Measurements from ENCODE around the gene ATRIP. TPM values are rescaled to one million over a fixed set of nuclear protein-coding genes. Genes with fewer than 3 reads are reported as not detected.

Gene ATRIP
- total RNA-seq, 1 experiment from 2014 or later, result 16.1 TPM

DNA sequence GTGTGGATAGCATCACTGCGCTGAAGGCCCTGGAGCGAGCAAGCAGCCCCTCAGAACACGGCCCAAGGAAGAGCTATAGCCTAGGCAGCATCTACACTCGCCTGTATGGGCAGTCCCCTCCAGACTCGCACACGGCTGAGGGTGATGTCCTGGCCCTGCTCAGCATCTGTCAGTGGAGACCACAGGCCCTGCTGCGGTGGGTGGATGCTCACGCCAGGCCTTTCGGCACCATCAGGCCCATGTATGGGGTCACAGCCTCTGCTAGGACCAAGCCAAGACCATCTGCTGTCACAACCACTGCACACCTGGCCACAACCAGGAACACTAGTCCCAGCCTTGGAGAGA, 20.5 kb downstream of the ATRIP start:
- Histone ChIP-seq H3K27me3 (ENCODE audit: low read length) (no peaks in the 10 kb centered on the region), H2AFZ (ENCODE audit: low read length) (no peak overlapping the region), H3K9ac (ENCODE audit: low read length) (peak overlapping the region; percentile 96), H3K27ac (ENCODE audit: low read length) (peak overlapping the region; percentile 99), H3K36me3 (ENCODE audit: low read depth, low read length) (peaks cover 13% of the 10 kb centered on the region; the same call in 1 of the 2 replicates), H4K20me1 (ENCODE audit: low read length) (no peaks in the 10 kb centered on the region), H3K9me3 (ENCODE audit: low read length) (no peaks in the 10 kb centered on the region), H3K4me1 (ENCODE audit: insufficient read depth, low read length) (peaks cover 37% of the 10 kb centered on the region), H3K4me3 (ENCODE audit: low read length) (peak overlapping the region; percentile 51; the same call in 1 of the 2 replicates), H3F3A (ENCODE audit: low read length, unreplicated experiment) (no peaks in the 10 kb centered on the region), H3K4me2 (ENCODE audit: low read length) (peak overlapping the region; percentile 80), H3K9me2 (replicated peaks; ENCODE audit: low read length) (no peaks in the 10 kb centered on the region), H3K79me2 (ENCODE audit: low read length) (peaks cover 60% of the 10 kb centered on the region)
- intact Hi-C loops (cut with micrococcal nuclease), result no loop called here
- CTCF ChIA-PET, result interaction anchor here (0.6 kb wide), 1 partner anchor 21 kb away, joined by 3 read pairs; no protein-coding TSS in a partner anchor
- no peak for DNase-seq
- no peak for ATAC-seq
- no peak for TF ChIP-seq EZH2phosphoT487 (IDR thresholded peaks at IDR 0.05; ENCODE audit: borderline replicate concordance, low read length)
- TF ChIP-seq, protein P1, sequence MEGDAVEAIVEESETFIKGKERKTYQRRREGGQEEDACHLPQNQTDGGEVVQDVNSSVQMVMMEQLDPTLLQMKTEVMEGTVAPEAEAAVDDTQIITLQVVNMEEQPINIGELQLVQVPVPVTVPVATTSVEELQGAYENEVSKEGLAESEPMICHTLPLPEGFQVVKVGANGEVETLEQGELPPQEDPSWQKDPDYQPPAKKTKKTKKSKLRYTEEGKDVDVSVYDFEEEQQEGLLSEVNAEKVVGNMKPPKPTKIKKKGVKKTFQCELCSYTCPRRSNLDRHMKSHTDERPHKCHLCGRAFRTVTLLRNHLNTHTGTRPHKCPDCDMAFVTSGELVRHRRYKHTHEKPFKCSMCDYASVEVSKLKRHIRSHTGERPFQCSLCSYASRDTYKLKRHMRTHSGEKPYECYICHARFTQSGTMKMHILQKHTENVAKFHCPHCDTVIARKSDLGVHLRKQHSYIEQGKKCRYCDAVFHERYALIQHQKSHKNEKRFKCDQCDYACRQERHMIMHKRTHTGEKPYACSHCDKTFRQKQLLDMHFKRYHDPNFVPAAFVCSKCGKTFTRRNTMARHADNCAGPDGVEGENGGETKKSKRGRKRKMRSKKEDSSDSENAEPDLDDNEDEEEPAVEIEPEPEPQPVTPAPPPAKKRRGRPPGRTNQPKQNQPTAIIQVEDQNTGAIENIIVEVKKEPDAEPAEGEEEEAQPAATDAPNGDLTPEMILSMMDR (conservative IDR thresholded peaks at IDR 0.05; ENCODE audit: low read depth, low read length), result no peak
- no peak for TF ChIP-seq EZH2 (IDR thresholded peaks at IDR 0.05; ENCODE audit: low read length, unreplicated experiment)
- POLR2A ChIA-PET (ENCODE audit: unreplicated experiment), result no interaction called here
- BruUV-seq (replicated peaks), result no TSS peak

DNA sequence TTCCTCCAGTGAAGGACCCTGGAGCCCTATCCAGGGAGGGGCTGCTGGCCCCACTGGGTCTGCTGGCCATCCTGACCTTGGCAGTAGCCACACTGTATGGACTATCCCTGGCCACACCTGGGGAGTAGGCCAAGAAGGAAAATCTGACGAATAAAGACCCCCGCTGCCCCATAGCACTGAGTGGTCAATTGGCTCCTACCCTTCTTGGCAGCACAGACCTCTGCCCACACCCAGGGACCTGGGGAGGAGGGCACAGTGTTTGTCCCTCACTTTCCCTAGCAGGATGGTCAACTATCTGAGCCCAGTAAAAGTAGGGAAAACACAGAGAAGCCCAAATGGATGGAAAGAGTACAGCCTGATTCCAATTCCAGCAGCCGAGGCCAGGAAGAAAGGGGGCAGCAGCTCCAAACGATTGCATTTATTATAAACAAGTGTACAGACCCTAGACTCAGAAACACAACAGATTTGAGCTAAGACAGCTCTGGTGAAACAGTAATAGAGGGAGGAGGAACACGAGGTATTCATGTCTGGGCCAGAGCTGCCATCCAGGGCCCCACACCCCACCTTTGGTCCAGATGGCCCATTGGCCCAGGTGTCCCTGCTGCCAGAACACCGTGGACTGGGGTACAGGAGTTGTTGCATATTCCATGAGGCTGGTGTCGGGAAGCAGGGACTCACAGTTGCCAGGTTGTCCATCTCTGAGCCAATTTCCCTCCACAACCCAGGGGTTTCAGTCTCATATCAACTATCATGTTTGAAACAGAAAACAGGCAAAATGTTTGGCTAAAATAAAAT, 21.1 kb downstream of the ATRIP start:
- TF ChIP-seq EZH2phosphoT487 (IDR thresholded peaks at IDR 0.05; ENCODE audit: borderline replicate concordance, low read length) (no peak), EZH2 (IDR thresholded peaks at IDR 0.05; ENCODE audit: low read length, unreplicated experiment) (no peak)
- no peaks in the 10 kb centered on the region for H4K20me1 ChIP-seq (ENCODE audit: low read length)
- H3K27me3 ChIP-seq (ENCODE audit: low read length), result no peaks in the 10 kb centered on the region
- H3K4me3 ChIP-seq (ENCODE audit: low read length), result no peak overlapping the region
- no peak overlapping the region for H3K27ac ChIP-seq (ENCODE audit: low read length)
- H3K9me3 ChIP-seq (ENCODE audit: low read length), result no peaks in the 10 kb centered on the region
- BruUV-seq (replicated peaks), result no TSS peak
- no peak overlapping the region for H2AFZ ChIP-seq (ENCODE audit: low read length)
- no peaks in the 10 kb centered on the region for H3K9me2 ChIP-seq (replicated peaks; ENCODE audit: low read length)
- H3K4me1 ChIP-seq (ENCODE audit: insufficient read depth, low read length), result peaks cover 43% of the 10 kb centered on the region
- ATAC-seq (no peak), DNase-seq (no peak)
- peaks cover 66% of the 10 kb centered on the region for H3K79me2 ChIP-seq (ENCODE audit: low read length)
- CTCF ChIA-PET, result interaction anchor here (0.6 kb wide), 1 partner anchor 20 kb away, joined by 3 read pairs; no protein-coding TSS in a partner anchor
- peaks cover 13% of the 10 kb centered on the region; the same call in 1 of the 2 replicates for H3K36me3 ChIP-seq (ENCODE audit: low read depth, low read length)
- H3K9ac ChIP-seq (ENCODE audit: low read length), result no peak overlapping the region
- intact Hi-C loops (cut with micrococcal nuclease), result no loop called here
- no peaks in the 10 kb centered on the region for H3F3A ChIP-seq (ENCODE audit: low read length, unreplicated experiment)
- POLR2A ChIA-PET (ENCODE audit: unreplicated experiment), result no interaction called here
- H3K4me2 ChIP-seq (ENCODE audit: low read length), result peak overlapping the region; percentile 80; the same call in 1 of the 2 replicates

DNA sequence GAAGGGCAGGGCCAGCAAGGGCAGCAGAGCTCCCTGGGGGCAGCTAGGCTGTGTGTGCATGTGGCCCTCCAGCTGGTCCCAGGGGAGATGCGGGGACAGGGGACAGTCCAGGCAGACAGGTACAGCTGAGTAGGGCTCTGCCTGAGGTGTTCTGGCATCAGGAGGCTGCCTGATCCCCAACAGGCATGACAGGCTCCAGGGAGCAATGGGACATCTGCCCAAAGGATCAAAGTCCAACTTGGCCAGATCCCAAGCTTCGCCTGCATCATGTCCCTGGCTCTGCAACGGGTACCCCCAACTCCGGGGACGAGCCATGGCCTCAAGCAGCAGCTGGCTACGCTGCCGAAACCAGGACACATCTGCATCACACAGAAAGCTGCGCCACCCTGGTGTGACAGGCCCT, 21.8 kb downstream of the ATRIP start:
- H3K27me3 ChIP-seq (ENCODE audit: low read length), result no peaks in the 10 kb centered on the region
- ChIA-PET POLR2A (ENCODE audit: unreplicated experiment) (no interaction called here), CTCF (no interaction called here)
- H3K4me3 ChIP-seq (ENCODE audit: low read length), result no peak overlapping the region
- DNase-seq, result no peak
- BruUV-seq (replicated peaks), result TSS peak; percentile 1
- no peak overlapping the region for H3K27ac ChIP-seq (ENCODE audit: low read length)
- no peaks in the 10 kb centered on the region for H4K20me1 ChIP-seq (ENCODE audit: low read length)
- H3K4me2 ChIP-seq (ENCODE audit: low read length), result no peak overlapping the region
- H3K4me1 ChIP-seq (ENCODE audit: insufficient read depth, low read length), result peaks cover 47% of the 10 kb centered on the region
- no peak overlapping the region for H2AFZ ChIP-seq (ENCODE audit: low read length)
- H3K9me3 ChIP-seq (ENCODE audit: low read length), result no peaks in the 10 kb centered on the region
- no peak overlapping the region for H3K9ac ChIP-seq (ENCODE audit: low read length)
- no peak for ATAC-seq
- intact Hi-C loops (cut with micrococcal nuclease), result no loop called here
- no peaks in the 10 kb centered on the region for H3K9me2 ChIP-seq (replicated peaks; ENCODE audit: low read length)
- peaks cover 13% of the 10 kb centered on the region; the same call in 1 of the 2 replicates for H3K36me3 ChIP-seq (ENCODE audit: low read depth, low read length)
- H3K79me2 ChIP-seq (ENCODE audit: low read length), result peaks cover 68% of the 10 kb centered on the region
- H3F3A ChIP-seq (ENCODE audit: low read length, unreplicated experiment), result peaks cover under 1% of the 10 kb centered on the region
- no peak for TF ChIP-seq EZH2phosphoT487 (IDR thresholded peaks at IDR 0.05; ENCODE audit: borderline replicate concordance, low read length)
- TF ChIP-seq EZH2 (IDR thresholded peaks at IDR 0.05; ENCODE audit: low read length, unreplicated experiment), result no peak
- TF ChIP-seq, protein P1 (conservative IDR thresholded peaks at IDR 0.05; ENCODE audit: low read depth, low read length), result no peak

Measured in PC-3 (cell line).